GM21390 (cell line): ENCODE data around the gene DBNDD1.
"Not testable (repeated sequence)": the region's sequence is repeated elsewhere in the genome, so short reads cannot be mapped to it uniquely, and the experiment has no call there.

Source experiments
- ATAC-seq: cut with Tn5 transposase; IDR thresholded peaks from one replicate; pipeline ENCODE4 v1.9.1; 2021; ENCODE audit not compliant: unreplicated experiment

The DBNDD1 gene, protein sequence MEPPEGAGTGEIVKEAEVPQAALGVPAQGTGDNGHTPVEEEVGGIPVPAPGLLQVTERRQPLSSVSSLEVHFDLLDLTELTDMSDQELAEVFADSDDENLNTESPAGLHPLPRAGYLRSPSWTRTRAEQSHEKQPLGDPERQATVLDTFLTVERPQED

DNA sequence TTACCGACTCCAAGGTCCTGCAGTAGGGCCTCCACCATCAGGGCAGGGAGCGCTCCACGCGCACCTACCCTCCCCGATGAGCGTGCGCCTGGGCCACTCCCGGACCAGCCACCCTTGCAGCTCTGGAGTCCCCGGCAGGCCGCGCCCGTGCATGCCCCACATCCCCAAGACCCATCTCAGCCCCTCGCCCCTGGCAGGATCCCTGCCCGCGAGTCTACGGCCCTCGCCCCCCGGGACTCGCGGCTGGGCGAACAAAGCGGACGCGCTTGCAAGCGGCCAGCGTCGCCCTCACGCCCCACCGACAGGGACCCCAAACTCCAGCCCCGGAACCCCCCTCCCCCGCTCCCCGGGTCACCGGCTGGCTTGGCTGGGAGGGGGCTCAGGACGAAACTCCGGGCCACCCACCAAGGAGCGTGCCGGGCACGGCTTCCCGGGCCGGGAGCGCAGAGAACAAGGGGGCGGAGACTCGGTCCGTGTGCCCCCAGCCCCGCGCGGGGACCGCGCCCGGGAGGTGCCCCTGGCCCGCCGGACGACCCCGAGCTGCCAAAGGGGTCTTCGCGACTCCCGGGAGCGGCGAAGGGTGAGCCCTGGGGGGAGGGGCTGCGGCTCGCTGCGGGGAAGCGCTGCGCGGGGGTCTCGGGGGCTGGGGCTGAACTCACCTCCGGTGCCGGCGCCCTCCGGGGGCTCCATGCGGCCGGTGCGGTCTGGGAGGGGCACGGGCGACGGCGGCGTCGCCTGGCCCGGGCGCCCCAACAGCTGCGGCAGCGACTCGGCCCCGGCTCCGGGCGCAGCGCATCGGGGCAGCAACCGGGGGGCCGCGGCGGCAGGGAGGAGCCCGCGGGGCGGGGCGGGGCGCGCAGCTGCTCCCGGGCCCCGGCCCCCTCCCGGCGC lies at the start of gene DBNDD1:
DBNDD1 (minus strand) TSS at position 805 of the 891 bp plus-strand sequence; CDS start at position 690, 115 bp downstream.
- no peak for ATAC-seq

DNA sequence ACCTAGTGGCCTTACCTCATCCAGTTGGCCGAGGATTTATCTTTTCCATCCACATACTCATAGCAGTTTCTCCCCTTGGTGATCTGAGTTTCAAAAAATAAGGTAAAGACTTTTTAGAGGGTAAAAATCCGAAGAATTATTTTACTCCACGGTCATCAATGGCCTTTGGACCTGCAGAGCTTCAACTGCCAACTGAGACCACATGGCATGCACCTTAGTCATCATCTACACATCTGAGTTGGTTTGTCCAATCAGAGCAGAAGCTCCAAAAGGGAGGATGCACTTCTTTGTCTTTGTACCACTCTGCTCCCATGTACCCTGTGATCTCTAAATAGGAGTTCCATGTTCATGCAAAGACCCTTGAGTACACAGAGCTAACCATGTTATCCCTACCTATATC lies 42.2 kb upstream of the DBNDD1 start:
- ATAC-seq: no peak

DNA sequence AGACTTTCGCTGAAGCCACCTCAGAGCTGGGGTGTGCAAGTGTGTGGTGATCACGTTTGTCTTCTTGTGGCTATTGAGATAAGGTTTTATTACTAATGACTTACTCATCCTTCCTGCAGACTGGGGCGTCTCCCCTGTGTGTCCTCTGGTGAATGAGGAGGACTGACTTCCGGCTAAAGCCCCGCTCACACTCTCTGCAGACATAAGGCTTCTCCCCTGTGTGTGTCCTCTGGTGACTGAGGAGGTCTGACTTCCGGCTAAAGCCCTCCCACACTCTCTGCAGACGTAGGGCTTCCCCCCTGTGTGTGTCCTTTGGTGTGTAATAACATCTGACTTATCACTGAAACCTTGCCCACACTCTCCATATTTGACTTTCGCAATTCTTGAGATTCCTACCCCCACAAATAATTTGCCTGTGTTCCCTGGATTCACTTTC lies 38.5 kb upstream of the DBNDD1 start:
- no peak for ATAC-seq

DNA sequence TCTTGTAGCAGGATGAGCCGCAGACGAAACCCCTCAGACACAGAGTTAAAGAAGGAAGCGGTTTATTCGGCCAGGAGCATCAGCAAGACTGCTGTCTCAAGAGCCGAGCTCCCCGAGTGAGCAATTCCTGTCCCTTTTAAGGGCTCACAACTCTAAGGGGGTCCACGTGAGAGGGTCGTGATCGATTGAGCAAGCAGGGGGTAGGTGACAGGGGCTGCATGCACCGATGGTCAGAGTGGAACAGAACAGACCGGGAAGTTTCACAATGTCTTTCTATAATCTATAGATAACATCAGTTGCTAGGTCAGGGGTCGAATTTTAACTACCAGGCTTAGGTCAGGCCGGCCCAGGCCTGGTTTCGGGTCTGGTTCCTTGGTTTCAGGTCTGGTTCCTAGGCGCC lies 37.3 kb upstream of the DBNDD1 start:
- not testable (repeated sequence) for ATAC-seq

DNA sequence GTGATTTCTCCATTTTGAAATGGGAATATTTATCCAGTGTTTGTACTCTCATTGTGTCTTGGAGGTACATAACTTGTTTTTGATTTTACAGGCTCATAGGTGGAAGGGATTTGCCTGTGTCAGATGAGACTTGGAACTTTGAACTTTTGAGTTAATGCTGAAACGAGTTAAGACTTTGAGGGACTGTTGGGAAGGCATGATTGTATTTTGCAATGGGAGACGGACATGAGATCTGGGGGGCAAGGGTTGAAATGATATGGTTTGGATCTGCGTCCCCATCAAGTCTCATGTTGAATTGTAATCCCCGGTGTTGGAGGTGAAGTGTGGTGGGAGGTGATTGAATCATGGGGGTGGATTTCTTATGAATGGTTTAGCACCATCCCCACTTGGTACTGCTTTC lies 36.1 kb upstream of the DBNDD1 start:
- ATAC-seq: no peak

DNA sequence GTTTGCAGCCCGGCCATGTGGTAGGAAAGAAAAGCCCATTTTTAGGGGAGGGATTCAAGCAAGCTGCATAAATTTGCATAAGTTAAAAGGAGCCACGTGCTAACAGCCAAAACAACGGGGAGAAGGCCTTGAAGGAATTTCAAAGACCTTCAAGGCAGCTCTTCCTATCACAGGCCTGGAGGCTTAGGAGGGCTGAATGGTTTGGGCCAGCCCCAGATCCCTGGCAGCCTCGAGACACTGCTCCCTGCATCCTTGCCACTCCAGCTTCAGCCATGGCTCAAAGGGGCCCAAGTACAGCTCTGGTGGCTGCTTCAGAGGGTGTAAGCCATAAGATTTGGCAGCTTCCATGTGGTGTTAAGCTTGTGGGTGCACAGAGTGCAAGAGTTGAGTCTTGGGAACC lies 35.3 kb upstream of the DBNDD1 start:
- no peak for ATAC-seq

DNA sequence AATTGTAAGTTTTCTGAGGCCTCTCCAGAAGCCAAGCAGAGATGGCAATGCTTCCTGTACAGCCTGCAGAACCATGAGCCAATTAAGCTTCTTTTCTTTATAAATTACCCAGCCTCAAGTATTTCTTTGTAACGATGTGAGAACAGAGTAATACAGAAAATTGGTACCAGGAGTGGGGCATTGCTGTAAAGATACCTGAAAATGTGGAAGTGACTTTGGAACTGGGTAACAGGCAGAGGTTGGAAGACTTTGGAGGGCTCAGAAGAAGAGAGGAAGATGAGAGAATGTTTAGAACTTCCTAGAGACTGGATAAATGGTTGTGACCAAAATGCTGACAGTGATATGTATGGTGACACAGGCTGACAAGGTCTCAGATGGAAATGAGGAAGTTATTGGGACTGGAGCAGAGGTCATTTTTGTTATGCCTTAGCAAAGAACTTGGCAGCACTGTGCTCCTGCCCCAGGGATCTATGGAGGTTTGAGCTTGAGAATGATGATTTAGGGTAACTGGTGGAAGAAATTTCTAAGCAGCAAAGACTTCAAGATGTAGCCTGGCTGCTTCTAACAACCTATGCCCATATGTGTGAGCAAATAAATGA lies 34.7 kb upstream of the DBNDD1 start:
- ATAC-seq: no peak

DNA sequence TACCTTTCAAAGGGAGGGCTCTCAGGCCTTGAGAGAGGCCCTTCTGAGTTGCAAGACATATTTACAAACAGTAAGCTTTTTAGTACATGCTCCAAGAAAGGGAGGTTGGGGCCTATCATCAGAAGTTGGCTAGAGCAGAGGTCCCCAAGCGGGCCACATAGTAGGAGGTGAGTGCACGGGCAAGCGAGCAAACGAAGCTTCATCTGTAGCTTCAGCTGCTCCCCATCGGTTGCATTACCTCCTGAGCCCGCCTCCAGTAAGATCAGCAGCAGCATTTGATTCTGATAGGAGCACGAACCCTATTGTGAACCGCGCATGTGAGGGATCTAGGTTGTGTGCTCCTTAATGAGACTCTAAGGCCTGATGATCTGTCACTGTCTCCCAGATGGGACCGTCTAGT lies 31.7 kb upstream of the DBNDD1 start:
- ATAC-seq: no peak

DNA sequence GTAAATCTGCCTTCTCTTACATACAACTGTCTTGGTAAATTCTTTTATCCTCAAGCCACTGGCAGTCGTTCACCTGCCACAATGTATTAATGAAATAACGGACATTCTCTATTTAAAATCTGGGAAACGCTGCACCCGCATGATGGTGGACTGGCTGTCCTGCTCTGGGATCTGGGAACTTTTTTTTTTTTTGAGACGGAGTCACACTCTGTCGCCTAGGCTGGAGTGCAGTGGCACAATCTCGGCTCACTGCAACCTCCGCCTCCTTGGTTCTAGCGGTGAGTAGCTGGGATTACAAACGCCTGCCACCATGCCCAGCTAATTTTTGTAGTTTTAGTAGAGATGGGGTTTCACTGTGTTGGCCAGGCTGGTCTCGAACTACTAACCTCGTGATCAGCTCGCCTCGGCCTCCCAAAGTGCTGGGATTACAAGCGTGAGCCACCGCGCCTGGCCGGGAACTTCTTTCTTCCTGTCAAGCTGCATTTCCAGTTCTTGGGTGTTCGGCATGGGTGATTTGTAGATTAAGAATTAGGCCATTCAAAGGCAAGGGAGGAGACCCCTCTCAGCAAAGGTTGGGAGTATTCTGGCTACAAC lies 29.6 kb upstream of the DBNDD1 start:
- no peak for ATAC-seq

DNA sequence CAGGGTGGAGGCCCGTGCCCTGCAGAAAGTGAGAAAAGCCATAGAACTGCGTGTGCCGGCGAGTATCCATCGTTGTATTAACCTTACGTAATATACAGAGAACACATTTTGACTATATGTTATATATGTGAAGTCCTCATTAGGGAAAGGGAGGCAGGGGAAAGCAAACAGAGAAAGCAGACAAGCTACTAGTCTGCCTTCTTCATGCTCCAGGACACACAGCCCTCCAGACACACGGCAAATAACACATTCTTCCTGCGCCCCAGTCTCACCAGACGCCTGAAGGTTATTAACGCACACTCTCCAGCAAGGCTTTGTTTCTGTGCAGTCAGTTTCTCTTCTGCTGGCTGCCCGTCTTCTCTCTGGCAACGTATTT lies 29.1 kb upstream of the DBNDD1 start:
- no peak for ATAC-seq

DNA sequence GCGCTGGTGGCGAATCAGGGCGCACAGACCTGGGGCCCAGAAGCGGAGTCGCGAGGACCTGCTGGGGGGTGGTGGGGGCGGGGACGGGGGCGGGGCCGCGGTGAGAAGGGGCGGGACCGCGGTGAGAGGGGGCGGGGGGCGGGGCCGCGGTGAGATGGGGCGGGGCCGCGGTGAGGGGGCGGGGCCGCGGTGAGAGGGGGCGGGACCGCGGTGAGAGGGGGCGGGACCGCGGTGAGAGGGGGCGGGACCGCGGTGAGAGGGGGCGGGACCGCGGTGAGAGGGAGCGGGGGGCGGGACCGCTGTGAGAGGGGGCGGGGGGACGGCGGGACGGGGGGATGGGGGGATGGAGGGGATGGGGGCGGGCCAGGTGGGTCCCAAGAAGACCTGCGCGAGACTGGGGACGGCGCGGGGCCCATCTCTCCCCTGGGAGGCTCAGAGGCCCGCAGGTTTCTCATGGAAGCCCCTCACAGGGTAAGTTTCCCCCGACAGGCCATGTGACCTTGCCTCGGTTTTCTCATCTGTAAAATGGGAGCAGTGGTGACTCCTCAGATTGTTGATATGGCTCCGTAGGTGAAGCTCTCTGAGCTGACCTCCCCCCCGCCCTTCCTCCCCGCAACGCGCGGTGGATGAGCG lies 28.6 kb upstream of the DBNDD1 start:
- ATAC-seq: no peak

DNA sequence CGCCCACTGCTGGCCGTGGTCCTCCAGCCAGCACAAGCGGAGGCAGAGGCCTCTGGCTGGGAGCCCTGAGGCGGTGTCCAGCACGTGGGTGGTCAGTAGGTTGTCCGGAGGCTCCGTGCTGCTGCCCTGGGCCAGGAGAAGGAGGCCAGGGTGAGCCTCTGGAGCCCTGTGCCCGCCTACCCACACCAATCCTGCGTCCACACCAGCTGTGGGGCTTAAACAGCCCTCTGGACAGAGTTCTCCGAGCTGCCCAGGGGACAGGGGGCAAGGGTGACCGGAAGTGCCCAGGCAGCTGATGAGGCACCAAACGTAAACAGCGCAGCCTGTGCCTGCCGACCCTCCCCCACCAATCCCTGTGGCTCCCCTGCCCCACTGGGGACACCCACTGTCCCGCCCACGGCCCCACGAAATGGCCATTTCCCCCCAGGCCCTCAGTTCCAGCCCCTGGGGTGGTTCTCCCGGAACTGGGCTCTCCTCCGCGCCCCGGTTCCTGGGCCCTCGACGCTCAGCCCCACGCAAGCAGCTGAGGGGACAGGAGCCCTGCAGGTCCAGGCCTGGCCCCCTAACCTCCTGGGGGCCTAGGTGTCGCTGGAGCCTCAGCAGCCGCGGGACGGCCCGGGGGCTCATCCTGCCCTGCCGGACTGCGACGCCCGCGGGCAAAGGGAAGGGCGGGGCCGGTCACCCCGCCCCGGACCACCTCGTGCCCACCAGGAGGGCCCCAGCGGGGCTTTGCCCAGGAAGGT lies 27.9 kb upstream of the DBNDD1 start:
- no peak for ATAC-seq

DNA sequence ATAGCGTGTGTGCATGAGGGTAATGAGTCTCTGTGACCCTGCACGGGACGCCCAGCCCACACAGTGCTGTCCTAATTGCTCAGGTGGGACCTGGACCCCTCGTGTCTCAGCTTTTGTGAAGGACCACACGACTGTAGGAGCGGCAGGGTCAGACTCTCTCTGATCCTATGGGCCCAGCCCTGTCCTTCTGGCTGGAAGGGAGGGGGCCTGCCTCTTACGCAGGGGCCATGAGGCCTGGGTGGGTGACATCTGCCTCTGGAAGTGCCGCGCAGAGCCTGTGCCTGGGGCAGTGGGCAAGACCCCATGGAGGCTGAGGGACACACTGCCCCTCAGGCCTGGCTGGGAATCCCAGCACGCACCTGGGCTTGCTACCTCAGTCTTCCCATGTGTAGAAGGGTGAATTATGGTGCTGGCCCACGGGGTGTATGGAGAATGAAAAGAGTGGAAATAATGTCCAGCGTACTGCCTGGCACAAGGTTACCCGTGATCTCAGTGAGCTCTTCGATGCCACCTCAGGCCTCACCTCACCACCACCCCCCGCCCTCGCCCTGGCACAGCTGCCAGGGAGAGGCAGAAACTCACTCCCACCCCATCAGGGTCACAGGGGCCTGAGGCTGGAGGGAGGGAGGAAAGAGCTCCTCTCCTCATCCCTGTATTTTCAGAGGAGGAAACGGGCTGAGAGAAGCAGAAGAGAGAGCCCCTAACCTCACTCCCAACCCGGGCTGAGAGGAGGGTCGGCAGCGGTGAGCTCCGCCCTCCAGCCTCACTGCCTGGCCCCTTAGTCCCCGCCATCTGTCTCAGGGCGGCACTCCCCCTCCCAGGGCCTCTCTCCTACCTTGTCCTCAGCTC lies 27.1 kb upstream of the DBNDD1 start:
- no peak for ATAC-seq

DNA sequence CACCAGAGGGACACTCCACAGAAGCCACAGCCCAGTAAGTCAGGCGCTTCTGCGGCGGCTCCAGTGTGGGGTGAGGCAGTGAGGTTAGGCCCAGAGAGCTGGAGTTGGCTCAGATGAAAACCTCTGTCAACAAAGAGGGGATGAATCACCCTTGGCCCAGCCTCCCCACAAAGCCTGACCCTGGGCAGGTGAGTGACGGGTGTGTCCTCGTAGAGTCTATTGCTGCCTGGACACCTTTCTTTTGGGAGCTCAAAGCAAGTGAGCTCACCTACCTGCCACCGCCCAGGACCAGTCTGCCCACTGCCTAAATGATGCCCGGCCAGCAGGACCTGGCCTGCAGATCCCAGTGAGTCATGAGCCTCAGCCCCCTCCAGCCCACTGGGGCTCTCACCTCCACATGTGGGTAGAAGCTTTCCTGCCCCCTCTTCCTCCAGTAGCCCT lies 24.9 kb upstream of the DBNDD1 start:
- no peak for ATAC-seq

DNA sequence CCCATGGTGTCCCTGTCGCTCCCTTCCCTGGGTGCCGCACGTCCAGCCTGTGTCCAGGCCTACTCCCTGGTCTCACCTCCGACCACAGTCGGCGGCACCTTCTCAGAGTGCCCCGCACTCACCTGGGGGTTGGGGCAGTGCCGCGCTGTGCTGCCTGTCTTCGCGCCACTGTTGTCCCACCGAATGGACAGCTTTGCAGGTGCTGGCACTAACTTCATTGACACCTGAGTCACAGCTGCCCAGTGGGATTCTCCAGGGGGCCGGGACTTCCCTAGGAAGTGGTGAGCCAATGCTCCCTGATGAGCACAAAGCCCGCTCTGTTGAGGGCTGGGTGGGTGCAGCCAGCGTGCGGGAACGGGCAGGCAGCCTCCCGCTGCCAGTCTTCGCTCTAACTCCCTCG lies 24.3 kb upstream of the DBNDD1 start:
- no peak for ATAC-seq

DNA sequence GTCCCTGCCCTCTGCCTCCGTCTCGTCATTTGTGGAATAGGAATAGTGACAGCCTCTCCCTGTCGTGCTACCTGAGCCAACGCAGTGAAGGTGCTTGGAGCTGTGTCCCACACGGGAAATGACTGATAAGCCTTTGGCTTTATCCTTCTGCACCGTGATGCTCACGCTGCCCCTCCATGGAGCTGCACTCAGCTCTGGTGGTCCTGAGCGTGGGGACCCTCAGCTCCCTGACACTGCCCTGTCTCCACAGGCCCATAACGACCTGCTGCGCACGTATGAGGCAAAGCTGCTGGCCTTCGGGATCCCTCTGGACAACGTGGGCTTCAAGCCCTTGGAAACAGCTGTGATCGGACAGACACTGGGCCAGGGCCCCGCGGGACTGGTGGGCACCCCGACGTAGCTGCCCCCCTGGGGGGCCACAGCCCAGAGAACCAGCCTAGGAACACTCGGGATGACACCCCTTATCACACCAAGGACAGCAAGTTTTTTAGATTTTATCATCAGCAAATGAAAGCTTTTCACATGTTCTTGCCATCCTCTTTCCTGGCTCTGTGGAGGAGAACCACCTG lies 23.8 kb upstream of the DBNDD1 start:
- no peak for ATAC-seq

DNA sequence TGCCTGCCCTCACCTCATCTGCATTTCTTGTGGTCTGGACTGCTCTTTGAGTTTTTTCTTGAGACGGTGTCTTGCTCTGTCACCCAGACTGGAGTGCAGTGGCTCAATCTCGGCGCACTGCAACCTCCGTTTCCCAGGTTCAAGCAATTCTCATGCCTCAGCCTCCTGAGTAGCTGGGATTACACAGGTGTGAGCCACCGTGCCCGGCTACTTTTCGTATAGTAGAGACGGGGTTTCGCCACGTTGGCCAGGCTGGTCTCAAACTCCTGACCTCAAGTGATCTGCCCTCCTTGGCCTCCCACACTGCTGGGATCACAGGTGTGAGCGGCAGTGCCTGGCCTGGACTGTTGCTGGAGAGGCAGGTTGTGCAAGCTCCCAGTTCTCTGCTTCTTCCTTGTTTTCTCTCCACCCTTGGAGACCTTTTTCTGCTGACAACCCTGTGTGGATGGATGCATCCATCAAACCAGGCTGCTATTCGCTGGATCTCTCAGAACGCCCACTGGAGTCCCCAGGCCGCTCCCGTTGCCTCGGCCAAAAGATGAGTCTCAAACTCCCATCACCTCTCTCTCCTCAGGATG lies 22.7 kb upstream of the DBNDD1 start:
- ATAC-seq: no peak

DNA sequence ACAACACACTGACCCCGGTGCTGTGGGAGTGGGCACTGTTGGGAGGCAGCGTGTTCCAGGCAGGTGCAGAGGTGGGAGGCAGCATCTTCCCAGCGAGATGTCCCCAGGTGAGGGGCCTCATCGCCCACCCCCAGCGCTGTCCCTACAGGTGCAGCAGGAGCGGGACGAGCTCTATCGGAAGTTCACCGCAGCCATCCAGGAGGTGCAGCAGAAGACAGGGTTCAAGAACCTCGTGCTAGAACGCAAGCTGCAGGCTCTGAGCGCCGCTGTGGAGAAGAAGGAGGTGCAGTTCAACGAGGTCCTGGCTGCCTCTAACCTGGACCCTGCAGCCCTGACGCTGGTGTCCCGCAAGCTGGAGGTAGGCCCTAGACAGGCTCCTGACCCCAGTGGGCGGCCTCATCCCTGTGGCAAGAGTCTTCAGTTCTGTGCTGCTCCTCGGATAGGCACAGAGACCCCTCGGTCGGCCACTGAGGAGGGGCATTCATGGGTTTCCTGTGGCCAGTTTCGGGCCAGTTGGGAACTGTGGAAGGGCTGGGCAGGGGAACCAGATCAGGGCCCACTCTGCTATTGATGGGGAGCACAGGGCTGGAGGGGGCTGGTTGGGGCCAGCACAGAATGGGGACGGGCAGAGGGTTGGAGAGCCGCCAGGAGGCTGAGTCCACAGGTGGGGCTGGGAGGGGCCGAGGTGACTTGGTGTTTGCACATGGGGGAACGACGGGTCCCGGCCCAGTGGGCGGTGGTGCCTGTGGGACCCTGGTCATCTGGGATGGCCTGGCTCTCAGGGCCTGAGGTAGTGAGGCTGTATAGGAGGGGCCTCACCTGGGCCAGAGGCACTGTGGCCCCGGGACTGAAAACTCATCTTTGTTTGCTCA lies 21.1 kb upstream of the DBNDD1 start:
- no peak for ATAC-seq
